GM12892 (cell line): ENCODE data around the gene SCUBE2.

Experiments
- POLR2A ChIP-seq: IDR thresholded peaks from 2 replicates; pipeline ENCODE4 v1.6.1; 2011; ENCODE audit warnings: low read depth, low read length, control low read depth
- POLR2AphosphoS5 ChIP-seq: IDR thresholded peaks from 2 replicates; pipeline ENCODE4 v1.6.1; 2011; ENCODE audit warnings: low read depth, low read length, control low read depth
- TAF1 ChIP-seq: IDR thresholded peaks from 2 replicates; pipeline ENCODE4 v1.6.1; 2011; ENCODE audit warnings: low read depth, mild to moderate bottlenecking, control low read depth, low read length, borderline replicate concordance

- TF ChIP-seq POLR2A (no peak), TAF1 (no peak), POLR2AphosphoS5 (no peak)
Observed at GRCh38 chr11:9132203-9132878, 40.9 kb upstream of the SCUBE2 start.
